Activated naive CD4-positive, alpha-beta T cell treated with anti-CD3 and anti-CD28 coated beads, Interleukin-2, amount 50 U/mL, for 24 hours (primary cell): ENCODE measurements around the gene ITGA1.
"Not testable (repeated sequence)": the region's sequence is repeated elsewhere in the genome, so short reads cannot be mapped to it uniquely, and the experiment has no call there.

Experiments
- H3K27ac Mint-ChIP-seq: one replicate; pipeline ENCODE4 v1.8.0; 2021; ENCODE audit warnings: mild to moderate bottlenecking, mixed read lengths
- H3K27me3 Mint-ChIP-seq: one replicate; pipeline ENCODE4 v1.8.0; 2021; ENCODE audit warnings: mixed read lengths
- H3K36me3 Mint-ChIP-seq: one replicate; pipeline ENCODE4 v1.8.0; 2021; ENCODE audit warnings: mixed read lengths
- H3K4me1 Mint-ChIP-seq: one replicate; pipeline ENCODE4 v1.8.0; 2021; ENCODE audit warnings: mixed read lengths
- H3K4me3 Mint-ChIP-seq: one replicate; pipeline ENCODE4 v1.8.0; 2021; ENCODE audit warnings: mild to moderate bottlenecking, mixed read lengths
- H3K9me3 Mint-ChIP-seq: one replicate; pipeline ENCODE4 v1.8.0; 2021; ENCODE audit warnings: mixed read lengths

ITGA1 gene

DNA sequence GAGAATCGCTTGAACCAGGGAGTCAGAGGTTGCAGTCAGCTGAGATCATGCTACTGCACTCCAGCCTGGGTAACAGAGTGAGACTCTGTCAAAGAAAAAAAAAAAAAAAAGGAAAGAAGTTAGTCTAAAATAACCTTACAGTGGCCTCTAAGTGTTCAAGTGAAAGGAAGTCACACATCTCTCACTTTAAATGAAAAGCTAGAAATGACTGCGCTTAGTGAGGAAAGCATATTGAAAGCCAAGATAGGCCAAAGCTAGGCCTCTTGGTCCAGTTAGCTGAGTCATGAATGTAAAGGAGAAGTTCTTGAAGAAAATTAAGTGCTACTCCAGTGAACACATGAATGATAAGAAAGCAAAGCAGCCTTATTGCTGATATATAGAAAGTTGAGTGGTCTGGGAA lies 38.1 kb downstream of the ITGA1 start:
- Mint-ChIP-seq H3K27me3 (no peaks in the 10 kb centered on the region), H3K4me1 (peaks cover 7% of the 10 kb centered on the region), H3K9me3 (no peaks in the 10 kb centered on the region), H3K36me3 (peaks cover 1% of the 10 kb centered on the region), H3K4me3 (no peak overlapping the region), H3K27ac (no peak overlapping the region)

DNA sequence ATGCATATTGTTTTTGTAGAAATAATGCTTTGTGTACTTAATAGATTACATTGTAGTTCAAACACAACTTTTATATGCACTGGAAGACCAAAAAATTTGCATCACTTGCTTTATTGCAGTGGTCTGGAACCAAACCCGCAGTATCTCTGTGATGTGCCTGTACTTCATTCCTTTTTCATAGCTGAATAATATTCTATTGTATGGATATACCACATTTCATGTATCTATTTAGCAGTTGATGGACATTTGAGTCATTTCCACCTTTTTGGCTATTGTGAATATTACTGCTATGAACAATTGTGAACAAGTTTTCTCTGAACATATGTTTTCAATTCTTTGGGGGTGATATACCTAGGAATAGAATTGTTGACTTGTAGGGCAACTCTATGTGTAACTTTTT lies 40.1 kb downstream of the ITGA1 start:
- Mint-ChIP-seq H3K27me3 (no peaks in the 10 kb centered on the region), H3K4me3 (no peak overlapping the region), H3K9me3 (no peaks in the 10 kb centered on the region), H3K27ac (no peak overlapping the region), H3K4me1 (peaks cover 7% of the 10 kb centered on the region), H3K36me3 (peaks cover 1% of the 10 kb centered on the region)

DNA sequence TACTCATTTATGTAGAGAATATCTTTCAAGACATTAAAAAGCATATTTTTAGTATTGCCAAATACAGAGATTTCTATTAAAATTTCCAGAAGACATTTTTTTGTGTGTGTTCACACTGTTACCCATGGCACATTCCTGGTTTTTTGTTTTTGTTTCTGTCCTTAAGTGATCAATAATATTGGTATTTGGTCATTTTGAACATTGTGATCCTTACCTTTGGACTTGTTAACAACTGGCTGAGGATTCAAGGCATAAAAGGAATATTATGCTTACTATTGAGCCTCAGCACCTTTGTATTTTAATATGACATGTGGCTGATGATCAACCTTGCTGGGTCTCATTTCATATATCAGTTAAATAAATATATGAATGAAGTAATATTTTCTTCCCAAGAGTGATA lies 41.9 kb downstream of the ITGA1 start:
- Mint-ChIP-seq H3K4me3 (no peak overlapping the region), H3K27ac (no peak overlapping the region), H3K36me3 (peaks cover 1% of the 10 kb centered on the region), H3K9me3 (no peaks in the 10 kb centered on the region), H3K27me3 (no peaks in the 10 kb centered on the region), H3K4me1 (peaks cover 7% of the 10 kb centered on the region)

DNA sequence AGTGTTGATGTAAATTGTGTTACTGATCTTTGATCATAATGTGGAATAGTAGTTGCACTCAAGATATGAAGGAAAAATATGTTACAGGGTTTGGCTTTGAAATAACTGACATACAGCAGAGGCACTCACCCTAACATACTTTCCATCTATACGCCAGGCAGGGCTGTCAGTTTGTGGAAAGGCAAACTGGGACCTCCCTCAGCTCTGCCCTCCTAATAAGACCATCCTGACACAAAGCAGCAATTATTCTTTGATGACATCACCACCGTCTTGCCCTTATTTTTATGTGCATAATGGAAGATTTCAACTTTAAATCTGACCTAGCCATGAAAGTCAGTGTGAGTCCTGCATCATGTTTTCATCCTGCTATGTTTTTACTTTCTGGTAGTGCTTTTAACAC lies 42.9 kb downstream of the ITGA1 start:
- H3K27ac Mint-ChIP-seq: no peak overlapping the region
- H3K9me3 Mint-ChIP-seq: no peaks in the 10 kb centered on the region
- peaks cover 5% of the 10 kb centered on the region for H3K4me1 Mint-ChIP-seq
- no peak overlapping the region for H3K4me3 Mint-ChIP-seq
- H3K36me3 Mint-ChIP-seq: peaks cover 1% of the 10 kb centered on the region
- H3K27me3 Mint-ChIP-seq: no peaks in the 10 kb centered on the region

DNA sequence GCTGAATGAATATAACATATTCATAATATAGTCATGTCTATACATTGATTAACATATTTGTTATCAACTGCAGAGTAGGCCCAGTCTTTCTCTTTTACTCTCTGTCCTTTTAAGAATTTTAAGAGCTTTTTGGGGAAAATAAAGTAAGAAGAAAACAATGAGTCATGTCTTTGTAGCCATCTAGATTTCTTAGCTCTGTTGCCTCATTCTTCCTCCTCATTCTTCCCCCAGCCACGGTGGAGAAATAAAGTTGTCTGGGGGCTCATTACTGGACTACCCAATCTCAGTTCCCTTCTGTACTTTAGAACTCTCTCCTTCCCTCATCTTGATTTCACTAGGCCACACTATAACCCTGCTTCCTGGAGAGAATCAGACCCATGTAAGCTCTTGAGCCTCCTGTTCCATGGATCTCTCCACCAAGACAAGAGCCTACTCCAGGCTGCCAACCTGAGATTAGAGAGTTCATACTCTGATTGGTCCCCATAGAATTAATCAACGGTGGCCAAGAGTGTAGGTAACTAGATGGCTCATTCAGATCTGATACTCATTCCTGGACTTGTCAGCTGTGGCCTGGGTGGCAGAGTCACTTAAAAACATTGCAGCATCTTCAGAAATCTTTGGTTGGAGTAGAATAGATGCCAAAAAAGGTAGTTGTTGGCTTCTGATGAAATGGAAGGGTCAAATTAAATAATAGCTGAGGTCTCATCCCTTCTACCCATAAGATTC lies 44.2 kb downstream of the ITGA1 start:
- H3K27me3 Mint-ChIP-seq: no peaks in the 10 kb centered on the region

DNA sequence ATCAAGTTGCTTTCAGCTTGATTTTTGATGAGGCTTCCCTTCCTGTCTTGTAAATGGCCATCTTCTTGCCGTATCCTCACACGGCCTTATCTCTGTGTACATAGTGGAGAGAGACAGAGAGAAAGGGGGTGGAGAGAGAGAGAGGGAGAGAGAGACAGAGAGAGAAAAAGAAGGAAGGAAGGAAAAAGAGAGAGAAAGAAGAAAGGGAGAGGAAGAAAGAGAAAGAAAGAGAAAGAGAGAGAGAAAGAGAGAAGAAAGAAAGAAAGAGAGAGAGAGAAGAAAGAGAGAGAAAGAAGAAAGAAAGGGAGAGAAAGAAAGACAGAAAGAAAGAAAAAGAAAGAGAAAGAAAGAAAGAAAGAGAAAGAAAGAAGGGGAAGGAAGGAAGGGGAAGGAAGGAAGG lies 46.6 kb downstream of the ITGA1 start:
- Mint-ChIP-seq H3K9me3 (no peaks in the 10 kb centered on the region), H3K4me3 (no peak overlapping the region), H3K4me1 (no peaks in the 10 kb centered on the region), H3K27ac (no peak overlapping the region), H3K36me3 (no peaks in the 10 kb centered on the region), H3K27me3 (no peaks in the 10 kb centered on the region)

More for the DNA sequence above, 44.2 kb downstream of the ITGA1 start:
- Mint-ChIP-seq H3K36me3 (peaks cover 1% of the 10 kb centered on the region), H3K9me3 (no peaks in the 10 kb centered on the region), H3K4me3 (no peak overlapping the region), H3K4me1 (no peaks in the 10 kb centered on the region), H3K27ac (no peak overlapping the region)

DNA sequence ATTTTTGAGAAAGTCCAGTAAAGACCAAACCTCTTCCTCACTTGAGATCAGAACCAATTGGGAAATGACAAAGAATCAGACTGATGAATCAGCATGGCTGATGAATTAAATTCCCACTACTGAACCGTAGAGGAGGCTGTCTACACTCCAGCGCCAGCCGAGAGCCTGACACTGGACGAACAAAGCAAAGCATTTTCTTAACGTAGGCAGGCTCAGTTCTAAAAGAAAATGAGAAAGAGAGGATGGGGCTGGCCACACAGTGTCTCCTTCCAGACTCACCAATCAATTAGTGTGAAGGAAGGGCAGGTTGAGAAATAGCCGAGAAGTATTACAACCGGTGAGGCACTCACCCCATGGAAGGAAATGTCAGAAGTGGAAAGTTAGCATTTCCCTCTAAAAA lies 49.4 kb downstream of the ITGA1 start:
- no peaks in the 10 kb centered on the region for H3K27me3 Mint-ChIP-seq

DNA sequence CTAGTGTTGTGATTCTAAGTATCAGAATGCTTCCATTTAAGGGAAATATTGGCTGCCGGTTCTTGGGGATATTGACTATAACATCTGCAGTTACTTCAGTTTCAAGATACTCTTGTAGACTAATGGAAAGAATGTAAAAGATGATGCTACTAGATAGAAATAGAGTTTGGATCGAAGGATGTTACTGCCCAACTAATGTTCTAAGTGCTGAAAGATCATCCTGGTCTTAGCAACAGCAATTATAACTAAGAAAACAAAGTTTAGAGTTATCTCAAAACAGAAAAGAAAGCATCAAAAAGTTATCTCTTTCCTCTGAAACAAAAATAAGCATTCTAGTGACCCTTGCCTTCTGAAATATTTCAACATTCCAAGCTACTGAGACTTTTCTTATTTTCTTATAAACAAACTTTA lies 49.9 kb downstream of the ITGA1 start:
- no peaks in the 10 kb centered on the region for H3K27me3 Mint-ChIP-seq
- no peak overlapping the region for H3K4me3 Mint-ChIP-seq
- H3K4me1 Mint-ChIP-seq: no peaks in the 10 kb centered on the region
- no peak overlapping the region for H3K27ac Mint-ChIP-seq
- H3K9me3 Mint-ChIP-seq: no peaks in the 10 kb centered on the region
- H3K36me3 Mint-ChIP-seq: no peaks in the 10 kb centered on the region

More for the DNA sequence above, 49.4 kb downstream of the ITGA1 start:
- Mint-ChIP-seq H3K4me1 (no peaks in the 10 kb centered on the region), H3K27ac (no peak overlapping the region), H3K9me3 (no peaks in the 10 kb centered on the region), H3K4me3 (no peak overlapping the region), H3K36me3 (no peaks in the 10 kb centered on the region)

DNA sequence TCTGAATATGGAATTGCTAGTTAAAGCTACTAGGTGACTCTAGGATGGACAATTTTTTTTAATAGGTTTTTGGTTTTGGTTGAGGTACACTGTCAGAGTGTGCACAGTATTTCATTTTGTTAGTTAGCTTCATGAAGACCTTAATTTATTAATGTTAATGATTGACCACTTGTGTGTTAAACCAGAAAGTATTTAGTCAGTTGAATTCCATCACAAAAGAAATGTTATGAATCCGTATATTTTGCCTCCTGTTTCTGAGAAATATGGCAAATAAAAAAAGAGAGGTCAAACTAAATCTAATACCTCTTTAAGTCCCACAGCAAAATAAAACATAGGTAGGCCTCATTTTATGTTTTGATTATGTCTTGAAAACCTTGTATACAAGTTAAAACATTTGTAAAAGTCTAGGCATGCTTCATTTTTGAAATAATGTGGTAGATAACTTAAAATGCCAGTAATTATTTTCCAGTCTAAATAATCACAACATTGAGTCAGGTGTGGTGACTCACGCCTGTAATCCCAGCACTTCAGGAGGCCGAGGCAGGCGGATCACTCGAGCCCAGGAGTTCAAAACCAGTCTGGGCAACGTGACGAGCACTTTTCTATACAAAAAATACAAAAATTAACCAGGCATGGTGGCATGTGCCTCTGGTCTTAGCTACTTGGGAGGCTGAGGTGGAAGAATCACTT lies 50.8 kb downstream of the ITGA1 start:
- no peaks in the 10 kb centered on the region for H3K9me3 Mint-ChIP-seq
- no peaks in the 10 kb centered on the region for H3K36me3 Mint-ChIP-seq
- no peak overlapping the region for H3K4me3 Mint-ChIP-seq
- no peak overlapping the region for H3K27ac Mint-ChIP-seq
- H3K4me1 Mint-ChIP-seq: no peaks in the 10 kb centered on the region
- no peaks in the 10 kb centered on the region for H3K27me3 Mint-ChIP-seq

DNA sequence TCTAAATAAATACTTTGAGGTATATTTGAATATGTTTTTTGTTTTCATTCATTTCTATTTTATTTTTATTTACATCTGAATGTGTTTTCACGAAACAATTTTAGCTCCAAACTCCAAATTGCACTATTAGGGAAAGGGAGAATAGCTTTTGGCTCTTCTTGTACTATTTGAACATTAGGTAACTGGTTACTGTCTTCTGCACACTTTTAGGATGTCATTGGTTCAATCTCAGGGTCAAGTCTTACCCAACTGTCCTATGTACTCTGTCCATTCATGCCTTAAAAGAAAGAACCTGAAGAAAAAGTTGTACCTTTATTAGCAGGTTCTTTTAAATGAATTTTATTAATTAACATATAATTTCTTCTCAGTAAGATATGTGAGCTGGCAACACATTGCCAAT lies 51.6 kb downstream of the ITGA1 start:
- no peaks in the 10 kb centered on the region for H3K9me3 Mint-ChIP-seq
- H3K36me3 Mint-ChIP-seq: no peaks in the 10 kb centered on the region
- H3K27ac Mint-ChIP-seq: no peak overlapping the region
- H3K27me3 Mint-ChIP-seq: no peaks in the 10 kb centered on the region
- no peak overlapping the region for H3K4me3 Mint-ChIP-seq
- peaks cover 4% of the 10 kb centered on the region for H3K4me1 Mint-ChIP-seq

DNA sequence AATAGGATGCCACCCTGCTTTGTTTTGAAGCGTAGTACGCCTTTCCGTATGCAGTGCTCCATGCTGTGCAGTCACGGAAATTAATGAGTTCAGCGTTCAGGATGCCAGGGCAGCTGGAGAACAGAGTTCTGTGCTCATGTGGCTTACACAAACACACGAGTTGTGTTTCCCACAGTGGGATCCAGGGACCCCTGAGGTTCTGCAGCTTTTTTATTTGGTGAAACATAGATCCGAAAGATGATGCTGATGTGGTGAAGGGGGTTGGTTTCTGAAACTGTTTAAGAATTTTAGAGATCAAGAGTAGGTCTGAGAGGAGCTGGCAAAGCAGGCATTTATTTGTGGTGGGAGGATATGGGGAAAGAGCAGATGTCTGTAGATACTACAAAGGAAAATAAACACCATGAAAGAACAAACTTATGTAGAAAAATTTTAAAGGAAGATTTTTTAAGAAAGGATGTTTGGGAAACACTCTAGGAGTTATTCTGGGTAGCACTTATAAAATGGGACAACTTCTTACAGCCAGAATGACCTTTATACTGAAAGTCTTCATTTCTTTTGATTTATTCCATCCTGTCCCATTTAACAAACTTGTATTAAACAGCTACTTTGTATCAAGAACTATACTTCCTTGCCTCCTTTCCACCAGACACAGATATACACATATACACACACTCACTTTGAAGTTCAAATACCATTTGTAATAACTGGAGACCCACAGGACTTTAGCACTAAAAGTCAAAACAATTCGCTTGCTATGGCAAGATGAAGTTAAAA lies 52.7 kb downstream of the ITGA1 start:
- no peak overlapping the region for H3K27ac Mint-ChIP-seq
- no peak overlapping the region for H3K4me3 Mint-ChIP-seq
- no peaks in the 10 kb centered on the region for H3K27me3 Mint-ChIP-seq
- H3K36me3 Mint-ChIP-seq: no peaks in the 10 kb centered on the region
- H3K9me3 Mint-ChIP-seq: no peaks in the 10 kb centered on the region
- peaks cover 12% of the 10 kb centered on the region for H3K4me1 Mint-ChIP-seq

DNA sequence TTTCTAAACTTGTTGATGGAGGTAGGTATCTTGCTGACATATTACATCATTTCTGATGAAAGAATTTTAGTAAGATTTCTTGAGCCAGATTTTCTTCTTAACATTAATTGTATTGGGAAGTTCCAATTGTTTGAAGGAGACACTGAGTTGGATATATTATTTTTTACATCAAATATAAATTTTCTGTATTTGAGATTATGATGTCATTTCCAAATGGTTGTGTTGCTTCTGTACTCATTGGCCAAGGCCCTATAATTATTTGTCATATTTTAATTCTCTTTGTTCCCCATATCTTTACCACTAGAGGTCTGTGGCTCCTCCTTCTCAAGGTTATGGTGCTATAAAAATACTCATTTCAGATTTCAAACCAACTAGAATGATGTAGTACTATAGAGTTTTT lies 53.4 kb downstream of the ITGA1 start:
- Mint-ChIP-seq H3K4me1 (peaks cover 14% of the 10 kb centered on the region), H3K27ac (no peak overlapping the region), H3K36me3 (no peaks in the 10 kb centered on the region), H3K4me3 (no peak overlapping the region), H3K9me3 (no peaks in the 10 kb centered on the region), H3K27me3 (no peaks in the 10 kb centered on the region)

DNA sequence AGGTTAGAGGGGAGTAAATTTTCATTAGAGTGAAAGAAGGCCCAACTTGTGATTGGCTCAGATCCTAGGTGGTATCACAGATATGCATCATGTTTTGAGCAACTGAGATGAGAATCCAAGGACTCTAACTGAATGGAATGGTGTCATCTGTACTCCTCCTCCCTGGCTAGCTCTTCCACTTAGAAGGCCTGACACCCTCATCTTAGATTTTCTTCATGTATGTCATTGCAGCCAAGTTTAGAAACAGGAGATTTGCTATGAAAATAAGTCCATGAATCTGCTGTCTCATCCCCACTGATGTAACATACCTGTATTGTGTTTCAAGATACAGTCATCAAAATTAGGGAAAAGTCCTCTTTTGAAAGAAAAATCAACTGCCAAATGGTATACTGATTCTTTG lies 54.4 kb downstream of the ITGA1 start:
- H3K4me3 Mint-ChIP-seq: no peak overlapping the region
- H3K36me3 Mint-ChIP-seq: no peaks in the 10 kb centered on the region
- no peaks in the 10 kb centered on the region for H3K9me3 Mint-ChIP-seq
- no peaks in the 10 kb centered on the region for H3K27me3 Mint-ChIP-seq
- H3K4me1 Mint-ChIP-seq: peaks cover 21% of the 10 kb centered on the region
- H3K27ac Mint-ChIP-seq: no peak overlapping the region

DNA sequence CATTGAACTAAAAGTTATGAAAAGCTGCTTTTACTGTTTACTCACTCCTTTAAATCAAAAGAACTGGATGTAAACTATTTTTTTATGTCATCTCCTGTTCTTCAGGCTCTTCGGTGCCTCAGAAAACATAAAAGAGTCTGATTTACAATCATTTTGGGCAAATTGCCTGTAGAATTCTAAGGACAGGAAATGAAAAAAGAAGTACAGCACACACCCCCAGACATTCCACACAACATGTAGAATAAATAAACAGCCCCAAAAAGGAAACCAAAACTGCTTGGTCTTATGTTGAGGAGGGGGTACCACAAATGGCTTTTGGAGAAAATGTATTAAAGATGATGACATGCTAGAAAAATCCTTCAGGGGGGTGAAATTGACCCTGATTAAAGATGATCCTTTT lies 57.2 kb downstream of the ITGA1 start:
- Mint-ChIP-seq H3K4me3 (no peak overlapping the region), H3K4me1 (peaks cover 21% of the 10 kb centered on the region), H3K27me3 (no peaks in the 10 kb centered on the region), H3K9me3 (no peaks in the 10 kb centered on the region), H3K36me3 (no peaks in the 10 kb centered on the region), H3K27ac (no peak overlapping the region)

DNA sequence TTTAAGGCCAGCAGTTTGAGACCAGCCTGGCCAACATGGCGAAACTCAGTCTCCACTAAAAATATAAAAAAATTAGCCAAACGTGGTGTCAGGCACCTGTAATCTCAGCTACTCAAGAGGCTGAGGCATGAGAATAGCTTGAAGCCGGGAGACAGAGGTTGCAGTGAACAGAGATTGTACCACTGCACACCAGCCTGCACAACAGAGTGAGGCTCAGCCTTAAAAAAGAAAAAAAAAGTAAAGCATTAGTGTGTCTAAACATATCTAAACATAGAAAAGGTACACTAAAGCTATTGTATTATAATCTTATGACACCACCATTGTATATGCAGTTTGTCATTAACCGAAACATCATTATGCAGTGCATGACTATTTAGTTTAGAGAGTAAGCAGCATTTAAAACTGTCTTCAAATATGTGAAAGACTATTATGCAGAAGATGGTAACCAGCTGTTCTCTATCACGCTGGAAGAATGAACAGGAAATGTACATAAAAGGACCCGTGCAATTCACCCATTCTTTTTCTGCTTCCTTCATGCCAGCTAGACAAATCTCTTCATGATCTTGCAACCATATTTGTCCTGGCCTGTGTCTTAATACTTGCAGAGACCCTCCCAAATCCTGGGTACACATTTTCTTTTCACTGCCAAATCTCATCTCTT lies 58.6 kb downstream of the ITGA1 start:
- Mint-ChIP-seq H3K36me3 (no peaks in the 10 kb centered on the region), H3K4me1 (peaks cover 21% of the 10 kb centered on the region), H3K27ac (no peak overlapping the region), H3K27me3 (no peaks in the 10 kb centered on the region), H3K4me3 (no peak overlapping the region), H3K9me3 (no peaks in the 10 kb centered on the region)

DNA sequence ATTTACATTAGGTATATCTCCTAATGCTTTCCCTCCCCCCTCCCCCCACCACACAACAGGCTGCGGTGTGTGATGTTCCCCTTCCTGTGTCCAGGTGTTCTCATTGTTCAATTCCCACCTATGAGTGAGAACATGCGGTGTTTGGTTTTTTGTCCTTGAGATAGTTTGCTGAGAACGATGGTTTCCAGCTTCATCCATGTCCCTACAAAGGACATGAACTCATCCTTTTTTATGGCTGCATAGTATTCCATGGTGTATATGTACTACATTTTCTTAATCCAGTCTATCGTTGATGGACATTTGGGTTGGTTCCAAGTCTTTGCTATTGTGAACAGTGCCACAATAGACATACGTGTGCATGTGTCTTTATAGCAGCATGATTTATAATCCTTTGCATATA lies 61.0 kb downstream of the ITGA1 start:
- not testable (repeated sequence) for H3K27ac Mint-ChIP-seq, H3K4me3 Mint-ChIP-seq, H3K9me3 Mint-ChIP-seq, H3K36me3 Mint-ChIP-seq, H3K27me3 Mint-ChIP-seq
- H3K4me1 Mint-ChIP-seq: peaks cover 21% of the 10 kb centered on the region
